Measurements from ENCODE around the gene NUB1.

NUB1 gene

DNA sequence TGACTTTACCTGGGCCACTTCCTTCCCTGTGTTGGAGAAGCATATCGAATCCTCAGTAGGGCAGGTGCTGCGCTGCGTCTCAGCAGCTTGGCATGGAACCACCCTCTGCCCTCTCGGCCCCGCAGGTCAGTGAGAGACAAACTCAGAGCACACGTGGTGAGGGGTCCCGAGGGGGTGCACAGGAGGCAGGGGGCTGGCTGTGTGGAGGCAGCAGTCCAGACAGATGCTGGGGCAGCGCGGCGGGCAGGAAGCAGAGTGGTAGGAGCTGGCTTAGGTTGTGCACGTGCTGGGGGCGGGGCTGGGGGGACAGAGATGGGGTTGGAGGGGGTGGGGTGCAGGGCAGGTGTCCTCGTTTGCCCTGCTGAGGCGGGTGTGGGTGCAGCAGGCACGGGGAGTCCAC lies 33.1 kb downstream of the NUB1 start:
- no peak overlapping the region for H3K4me3 ChIP-seq (ENCODE audit: low read depth, low read length)

DNA sequence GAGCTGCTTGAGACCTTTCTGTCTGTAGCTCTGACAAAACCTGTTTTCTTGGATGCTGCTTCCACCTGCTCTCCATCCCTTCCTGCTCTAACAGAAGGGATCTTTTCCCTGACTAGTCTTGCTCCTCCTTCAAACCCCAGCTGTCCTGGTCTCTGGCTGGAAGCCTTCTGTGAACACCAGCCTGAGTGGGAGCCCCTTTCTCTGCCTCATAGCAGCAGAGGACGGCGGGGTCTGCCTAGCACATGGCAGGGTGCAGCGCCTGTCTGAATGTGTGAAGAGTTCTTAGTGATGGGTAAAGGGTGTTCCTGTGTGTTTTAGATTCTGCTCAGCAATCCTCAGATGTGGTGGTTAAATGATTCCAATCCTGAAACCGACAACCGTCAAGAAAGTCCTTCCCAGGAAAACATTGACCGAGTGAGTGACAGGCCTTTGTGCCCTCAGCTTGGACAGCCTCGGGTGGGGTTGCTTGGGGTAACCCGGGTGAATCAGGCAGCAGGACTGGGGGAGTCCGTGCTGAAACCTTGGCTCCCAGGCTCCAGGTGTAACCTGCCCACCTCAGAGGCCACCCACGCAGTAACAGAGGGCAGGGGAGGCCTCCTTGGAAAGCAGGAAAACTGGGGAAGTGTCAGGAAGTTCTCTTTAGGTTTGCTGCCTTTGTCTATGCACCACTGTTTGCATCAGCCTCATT lies 34.1 kb downstream of the NUB1 start:
- no peak overlapping the region for H3K4me3 ChIP-seq (ENCODE audit: low read depth, low read length)

DNA sequence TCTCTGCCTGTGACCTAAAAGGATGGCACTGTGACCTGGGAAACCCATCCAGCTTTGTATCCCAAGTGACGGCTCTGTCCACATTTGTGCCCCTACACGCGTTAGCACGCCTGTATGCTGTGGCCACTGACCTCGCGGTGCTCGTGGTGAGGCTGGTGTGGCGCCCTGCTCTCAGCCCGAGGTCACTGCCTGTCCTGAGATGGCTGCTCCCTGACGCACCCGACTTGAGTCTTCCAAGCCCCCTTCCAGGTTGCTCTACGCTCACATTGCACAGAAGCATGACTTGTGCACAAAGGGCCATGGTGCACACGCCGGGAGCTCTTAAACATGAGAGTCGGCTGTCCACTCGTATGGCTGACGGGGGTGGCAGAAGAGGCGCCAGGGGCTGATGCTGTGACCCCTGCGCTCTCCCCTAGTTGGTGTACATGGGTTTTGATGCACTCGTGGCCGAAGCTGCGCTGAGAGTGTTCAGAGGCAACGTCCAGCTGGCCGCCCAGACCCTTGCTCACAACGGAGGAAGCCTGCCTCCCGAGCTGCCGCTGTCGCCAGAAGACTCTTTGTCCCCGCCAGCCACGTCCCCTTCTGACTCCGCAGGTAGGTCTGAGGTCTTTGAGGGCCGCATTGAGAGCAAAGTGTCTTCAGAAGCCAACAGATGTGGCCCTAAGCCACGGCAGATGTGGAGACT lies 34.7 kb downstream of the NUB1 start:
- H3K4me3 ChIP-seq (ENCODE audit: low read depth, low read length): no peak overlapping the region

DNA sequence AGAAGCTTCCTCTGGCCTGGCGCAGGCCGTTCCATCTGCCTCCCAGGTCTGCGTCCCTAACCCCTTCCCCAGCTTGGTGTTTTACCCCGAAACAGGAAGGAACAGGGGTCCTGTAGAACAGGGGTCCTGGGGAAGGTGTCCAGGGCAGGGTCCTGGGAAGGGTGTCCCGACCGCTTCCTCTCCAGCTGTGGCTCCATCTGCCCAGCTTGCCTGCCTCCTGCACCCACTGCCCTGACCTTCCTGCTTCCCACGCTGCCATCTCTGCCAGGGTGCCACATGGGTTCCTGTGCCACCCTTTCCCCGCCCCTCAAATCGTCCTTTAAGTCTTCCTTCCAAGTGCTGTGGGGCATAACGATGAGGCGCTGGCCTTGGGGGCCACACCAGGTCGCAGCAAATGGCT lies 35.8 kb downstream of the NUB1 start:
- no peak overlapping the region for H3K4me3 ChIP-seq (ENCODE audit: low read depth, low read length)

DNA sequence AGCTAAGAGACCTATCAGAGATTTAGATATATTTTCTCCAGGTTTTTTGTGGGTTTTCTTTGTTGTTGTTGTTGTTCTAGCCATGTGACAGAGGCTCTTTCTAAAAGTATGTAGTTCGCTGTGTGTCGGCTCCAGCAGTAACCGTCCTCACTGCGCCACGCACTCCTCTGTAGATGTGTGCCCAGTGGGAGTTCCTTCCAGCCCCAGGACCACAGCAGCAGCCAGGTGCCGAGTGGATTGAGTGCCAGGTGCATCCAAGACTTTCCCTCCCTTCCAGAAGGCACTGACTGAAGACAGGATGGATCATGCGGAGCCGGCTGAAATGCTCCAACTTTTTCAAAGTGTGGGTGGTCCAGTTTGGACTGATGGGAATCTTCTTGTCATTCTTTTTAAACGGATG lies 36.4 kb downstream of the NUB1 start:
- no peak overlapping the region for H3K4me3 ChIP-seq (ENCODE audit: low read depth, low read length)

DNA sequence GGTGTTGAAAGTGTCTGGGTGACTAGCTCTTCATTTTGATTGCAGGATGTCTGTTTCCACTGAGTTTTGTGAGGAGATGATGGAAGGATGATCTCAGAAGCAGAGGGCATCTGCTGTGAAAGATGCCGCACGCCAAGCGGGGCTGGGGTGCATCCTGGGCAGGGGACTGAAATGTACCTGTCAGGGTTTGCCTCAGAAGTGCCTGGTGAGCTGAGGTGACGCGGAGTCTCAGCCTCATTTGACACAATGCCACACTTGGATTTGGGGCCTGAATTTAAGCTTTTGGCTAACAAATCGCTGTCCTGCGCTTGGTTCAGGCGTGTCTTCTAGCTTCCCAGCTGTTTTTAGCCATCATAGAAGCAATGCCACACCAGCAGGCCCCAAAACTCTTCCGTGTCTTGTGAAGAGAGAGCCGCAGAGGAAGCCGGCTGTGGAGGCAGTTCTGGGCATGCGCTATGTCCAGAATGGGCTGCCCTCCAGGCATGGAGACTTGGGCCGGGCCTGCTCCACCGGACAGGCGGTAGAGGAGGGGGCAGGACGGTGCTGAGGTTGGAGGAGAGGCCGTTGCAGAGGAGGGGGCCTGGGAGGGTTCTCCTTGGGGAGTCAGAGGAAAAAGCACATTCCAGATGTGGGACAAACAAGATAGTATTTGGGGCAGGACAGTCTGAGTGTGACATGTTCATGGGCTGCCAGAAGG lies 37.0 kb downstream of the NUB1 start:
- H3K4me3 ChIP-seq (ENCODE audit: low read depth, low read length): no peak overlapping the region

DNA sequence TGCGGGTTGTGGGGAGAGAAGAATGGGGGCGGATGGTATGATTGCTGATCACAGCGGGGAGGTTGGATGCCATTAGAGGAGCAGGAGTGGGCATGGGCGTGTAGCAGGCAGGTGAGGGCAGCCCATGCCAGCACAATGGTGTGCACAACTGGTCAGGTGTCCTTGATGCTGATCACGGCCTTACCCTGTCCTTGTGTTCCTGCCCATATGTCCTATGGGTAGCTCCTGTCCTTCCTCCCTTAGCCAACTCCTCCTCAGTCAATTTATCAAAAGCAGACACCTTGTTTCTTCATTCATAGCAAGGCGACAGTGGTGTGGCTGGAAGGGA lies 37.5 kb downstream of the NUB1 start:
- no peak overlapping the region for H3K4me3 ChIP-seq (ENCODE audit: low read depth, low read length)

DNA sequence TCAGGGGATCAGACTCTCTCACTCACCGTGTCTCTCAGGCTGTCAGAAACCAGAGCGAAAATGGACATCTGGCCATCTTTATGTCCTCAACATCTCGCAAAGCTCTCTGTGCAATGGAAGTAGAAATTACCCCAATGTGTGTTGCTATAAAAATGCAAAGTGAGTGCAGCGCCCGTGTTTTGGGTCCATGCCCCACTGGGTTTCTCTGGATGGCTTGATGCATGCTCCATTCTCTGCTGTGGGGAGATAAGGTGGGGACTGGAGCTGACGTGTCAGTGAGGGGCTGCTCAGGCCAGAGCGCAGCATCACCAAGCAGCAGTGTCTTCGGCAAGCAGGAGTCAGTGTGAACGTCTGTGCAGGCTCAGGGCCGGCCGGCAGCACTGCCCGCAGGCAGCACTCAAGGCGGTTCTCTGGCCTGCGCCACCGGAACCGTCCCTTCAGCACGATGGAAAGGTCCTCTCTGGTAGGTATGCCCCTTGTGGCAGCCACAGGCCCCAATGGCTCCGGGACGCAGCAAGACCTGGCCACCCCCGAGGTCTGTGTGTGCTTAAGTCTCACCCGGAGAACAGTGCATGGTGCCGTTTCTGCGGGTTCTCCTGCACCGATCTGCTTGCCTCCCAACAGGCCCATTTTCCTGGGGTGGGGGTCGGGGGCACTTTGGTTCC lies 38.1 kb downstream of the NUB1 start:
- H3K4me3 ChIP-seq (ENCODE audit: low read depth, low read length): no peak overlapping the region

DNA sequence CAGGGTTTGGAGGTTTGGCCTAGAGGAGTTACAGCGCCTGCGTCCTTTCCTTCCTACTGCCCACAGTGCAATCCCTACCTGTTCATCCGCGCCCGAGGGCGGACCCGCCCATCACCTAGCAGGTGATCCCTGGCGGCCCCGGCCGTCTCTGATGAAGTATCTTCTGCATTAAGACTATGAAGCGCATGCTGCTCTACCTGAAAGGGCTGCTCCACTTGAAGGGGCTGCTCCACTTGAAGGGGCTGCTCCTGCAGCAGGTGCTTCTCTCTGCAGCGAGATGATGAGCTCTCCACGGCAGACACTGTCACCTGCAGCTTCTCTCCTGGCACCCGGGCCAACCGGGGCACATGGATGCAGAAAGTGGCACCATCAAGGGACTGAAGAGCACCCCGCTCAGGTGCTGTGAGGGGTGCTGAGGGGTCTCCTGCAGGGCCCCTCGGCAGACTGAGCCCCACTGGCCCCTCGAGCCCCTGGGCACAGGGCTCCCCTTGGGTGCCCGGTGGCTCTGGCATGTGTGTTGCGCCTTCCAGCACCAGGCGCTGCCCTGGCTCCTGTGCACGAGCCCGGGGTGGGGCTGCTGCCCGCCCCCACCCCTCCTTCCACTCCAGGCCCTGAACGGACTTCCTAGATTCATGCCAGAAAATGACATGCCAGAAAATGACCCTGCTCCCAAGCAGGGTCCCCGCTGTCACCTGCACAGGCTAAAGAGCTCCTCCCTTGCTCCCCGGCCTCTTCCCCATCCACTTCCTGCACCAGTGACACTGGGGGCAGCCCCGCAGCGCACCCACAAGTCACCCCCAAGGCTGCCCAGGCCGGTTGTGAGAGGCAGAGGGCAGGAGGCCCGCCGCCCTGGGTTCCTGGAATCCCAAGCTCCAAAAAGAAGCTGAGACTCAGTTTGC lies 38.8 kb downstream of the NUB1 start:
- no peak overlapping the region for H3K4me3 ChIP-seq (ENCODE audit: low read depth, low read length)

DNA sequence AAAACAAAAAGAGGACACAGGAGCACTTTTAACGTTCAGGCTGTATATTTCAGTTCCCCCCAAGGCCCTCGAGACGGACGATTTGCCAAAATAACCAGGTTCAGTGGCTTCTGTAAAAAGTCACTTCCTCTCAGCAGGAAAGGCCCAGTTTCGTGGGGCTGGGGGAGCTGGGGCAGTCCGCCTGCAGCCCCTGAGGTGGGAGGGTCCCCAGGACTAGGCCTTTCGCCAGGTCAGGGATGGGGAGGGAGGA lies 39.4 kb downstream of the NUB1 start:
- no peak overlapping the region for H3K4me3 ChIP-seq (ENCODE audit: low read depth, low read length)

DNA sequence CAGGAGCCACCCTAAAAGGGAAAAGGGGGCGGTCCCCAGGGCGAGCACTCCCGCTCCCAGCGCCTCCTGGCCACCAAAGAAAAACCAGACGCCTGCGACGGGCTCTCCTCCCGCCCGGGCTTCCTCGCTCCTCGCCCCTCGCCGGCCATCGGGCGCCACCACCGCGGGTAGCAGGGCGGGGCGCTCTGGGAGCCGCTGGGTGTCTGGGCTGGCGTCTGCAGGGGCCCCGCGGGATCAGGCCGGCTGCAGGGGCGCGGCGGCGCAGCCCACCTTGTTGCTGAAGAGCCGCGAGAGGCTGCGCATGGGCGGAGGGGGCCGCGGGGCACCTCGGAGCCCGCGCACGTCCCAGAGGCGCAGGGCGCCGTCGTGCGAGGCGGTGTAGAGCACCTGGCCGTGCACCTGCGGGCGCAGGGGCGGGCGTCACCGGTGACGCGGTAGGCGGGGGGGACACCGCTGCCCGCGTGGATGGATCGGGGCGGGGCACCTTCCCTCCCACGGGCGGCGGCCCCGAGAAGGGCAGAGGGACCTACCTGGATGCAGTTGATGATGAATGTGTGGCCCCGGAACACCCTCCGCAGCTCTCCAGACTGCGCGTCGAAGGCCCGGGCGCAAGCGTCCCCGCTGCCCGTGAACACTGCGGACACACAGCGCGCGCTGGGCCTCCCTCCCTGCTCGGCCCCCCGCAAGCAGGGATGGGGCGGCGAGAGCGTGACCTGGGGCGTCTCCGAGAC lies 39.9 kb downstream of the NUB1 start:
- no peak overlapping the region for H3K4me3 ChIP-seq (ENCODE audit: low read depth, low read length)

DNA sequence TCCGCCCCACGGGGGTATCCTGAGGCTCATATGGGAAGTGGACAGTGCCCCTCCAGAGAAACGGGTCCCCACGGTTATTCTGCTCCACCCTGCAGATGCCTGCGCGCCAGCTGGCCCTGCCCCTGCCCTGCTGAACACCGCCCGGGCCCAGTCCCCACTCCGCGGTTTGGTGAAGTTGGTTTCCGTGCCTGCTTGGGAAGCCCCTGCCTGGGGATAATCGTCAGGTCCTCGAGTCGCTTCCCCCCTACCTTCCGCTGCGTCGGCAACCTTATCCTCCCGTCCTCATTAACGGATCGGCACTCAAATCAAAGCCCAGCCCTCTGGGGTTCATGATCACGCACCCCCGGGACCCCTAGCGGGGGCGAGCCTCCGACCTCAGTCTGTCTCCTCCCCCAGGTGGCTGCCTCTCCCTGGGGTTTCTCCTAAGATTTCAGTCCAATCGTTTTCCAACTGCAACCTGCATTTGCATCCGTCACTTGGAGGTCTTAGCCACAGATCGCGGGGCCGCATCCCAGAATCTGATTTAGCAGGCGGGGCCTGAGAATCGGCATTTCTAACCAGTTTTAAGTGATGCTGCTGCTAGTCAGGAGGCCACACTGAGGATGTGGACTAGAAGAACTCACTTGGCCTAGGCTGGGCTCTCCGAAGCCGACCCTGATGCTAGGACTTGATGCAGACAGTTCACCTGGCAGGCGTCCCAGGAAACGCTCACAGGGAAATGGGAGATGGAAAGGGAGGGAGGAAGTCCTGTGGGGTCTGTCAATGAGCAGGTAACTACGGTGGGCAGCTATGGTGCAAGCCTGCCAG lies 40.7 kb downstream of the NUB1 start:
- H3K4me3 ChIP-seq (ENCODE audit: low read depth, low read length): no peak overlapping the region

DNA sequence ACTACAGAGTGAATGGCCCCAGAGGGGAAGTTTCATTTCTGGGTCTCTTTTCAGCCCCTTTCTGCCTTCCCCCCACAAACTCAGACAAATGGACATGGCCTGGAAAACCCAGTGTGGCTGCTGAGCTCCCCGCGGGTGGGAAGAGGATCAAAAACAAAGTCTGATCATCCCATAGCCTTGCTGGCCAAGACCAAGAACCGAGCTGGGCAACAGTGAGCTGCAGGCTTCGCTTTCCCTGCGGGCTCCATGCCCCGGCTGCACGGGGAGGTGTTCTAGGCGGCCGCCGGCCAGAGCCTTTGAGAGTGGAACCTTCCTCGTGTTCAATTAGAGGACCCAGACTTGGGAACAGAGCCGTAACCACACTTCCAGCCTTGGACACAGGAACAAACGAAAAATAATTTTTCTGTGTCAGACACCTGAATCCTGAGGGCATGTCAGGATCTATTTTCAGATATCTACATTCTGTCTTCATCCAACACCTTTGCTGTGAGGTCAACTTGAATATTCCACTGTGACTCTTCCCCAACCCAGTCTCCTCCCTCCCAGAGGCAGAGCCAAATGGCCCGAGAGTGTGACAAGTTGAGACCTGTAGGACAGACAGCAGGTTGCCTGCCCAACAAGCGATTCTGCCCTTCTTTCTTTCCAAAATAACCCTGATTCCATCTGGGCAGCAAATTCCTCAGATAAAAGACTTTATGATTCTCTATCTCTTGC lies 42.2 kb downstream of the NUB1 start:
- no peak overlapping the region for H3K4me3 ChIP-seq (ENCODE audit: low read depth, low read length)

DNA sequence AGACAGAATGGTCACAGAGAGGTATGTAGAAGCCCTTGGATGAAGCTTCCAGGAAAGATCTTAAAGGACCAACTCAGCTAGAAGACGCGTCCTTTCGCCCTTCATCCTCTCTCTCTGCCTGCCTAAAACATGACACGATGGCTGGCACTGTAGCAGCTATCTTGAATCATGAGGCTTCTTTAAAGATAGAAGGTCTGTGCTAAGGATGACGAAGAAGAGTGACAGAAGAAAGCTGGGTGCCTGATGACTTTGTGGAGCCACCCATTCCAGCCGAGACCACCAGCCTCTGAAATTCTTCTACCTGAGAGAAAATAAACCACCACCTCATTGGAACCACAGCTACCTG lies 42.7 kb downstream of the NUB1 start:
- H3K4me3 ChIP-seq (ENCODE audit: low read depth, low read length): no peak overlapping the region

DNA sequence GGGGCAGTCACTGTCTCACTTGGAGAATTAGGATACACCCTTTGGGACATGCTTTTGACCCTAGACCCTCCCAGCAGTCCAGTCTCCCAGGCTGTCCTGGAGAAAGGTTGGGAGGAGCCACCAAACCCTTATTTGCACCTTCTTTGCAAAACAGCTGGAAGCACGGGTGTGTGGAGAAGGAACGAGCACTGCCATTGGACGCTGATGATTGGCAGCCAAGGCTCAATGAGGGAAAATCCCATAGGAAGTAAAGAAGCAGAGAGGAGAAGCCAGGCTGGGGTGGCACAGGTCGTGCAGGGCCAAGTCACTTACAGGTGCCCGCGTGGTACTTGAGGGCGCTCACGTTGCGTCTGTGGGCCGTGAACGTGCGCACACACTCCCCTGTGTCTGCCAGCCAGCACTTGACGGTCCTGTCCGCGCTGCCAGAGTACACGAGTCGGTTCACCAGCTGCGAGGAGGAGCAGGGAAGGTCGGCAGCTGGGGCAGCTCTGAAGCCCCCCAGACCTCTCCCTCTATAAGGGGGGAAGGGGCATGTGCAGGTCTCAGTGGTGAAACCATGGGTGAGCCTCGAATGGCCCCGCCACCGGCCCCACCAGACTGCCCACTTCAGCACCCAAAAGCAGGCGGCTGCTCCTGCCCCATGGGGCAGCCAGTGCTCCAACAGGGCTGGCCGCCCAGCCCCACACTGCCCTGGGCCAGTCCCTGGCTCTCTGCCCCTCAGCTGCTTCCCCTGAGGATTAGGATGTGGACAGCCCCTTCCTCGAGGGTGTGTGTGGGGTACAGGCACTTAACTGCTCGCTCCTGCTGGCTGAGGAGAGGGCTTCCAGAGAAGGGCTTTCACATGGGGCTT lies 43.4 kb downstream of the NUB1 start:
- H3K4me3 ChIP-seq (ENCODE audit: low read depth, low read length): no peak overlapping the region

DNA sequence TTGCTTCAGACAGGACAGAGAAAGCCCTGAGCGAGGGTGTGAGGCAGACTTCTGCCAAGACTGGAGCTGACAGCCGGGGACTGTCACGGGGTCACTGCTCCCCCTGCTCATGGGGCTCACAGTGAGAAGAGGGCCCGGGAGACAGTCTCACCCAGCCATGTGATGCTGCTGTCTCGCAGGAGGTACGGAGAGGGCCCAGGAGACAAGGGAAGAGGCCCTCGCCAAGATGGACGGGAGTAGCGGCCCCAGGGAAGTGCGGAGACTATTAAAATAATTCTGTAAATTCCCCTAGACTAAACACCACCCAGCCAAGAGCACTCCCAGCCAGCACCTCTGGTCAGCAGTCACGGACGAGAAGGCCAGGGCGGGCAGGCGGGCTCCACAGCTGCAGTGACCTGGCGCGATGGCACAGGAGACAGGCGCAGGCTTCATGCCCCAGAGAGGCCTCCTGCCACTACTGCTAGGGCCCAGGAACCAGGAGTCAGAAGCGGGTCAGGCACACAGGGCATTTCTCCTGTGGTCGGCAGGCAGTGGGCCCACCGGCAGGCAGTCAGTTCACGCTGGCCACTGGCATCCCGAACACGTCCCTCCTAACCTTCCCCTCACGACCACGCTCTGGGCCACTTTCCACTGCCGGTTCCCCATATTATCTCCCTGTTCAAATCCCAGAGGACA lies 44.2 kb downstream of the NUB1 start:
- H3K4me3 ChIP-seq (ENCODE audit: low read depth, low read length): no peak overlapping the region

DNA sequence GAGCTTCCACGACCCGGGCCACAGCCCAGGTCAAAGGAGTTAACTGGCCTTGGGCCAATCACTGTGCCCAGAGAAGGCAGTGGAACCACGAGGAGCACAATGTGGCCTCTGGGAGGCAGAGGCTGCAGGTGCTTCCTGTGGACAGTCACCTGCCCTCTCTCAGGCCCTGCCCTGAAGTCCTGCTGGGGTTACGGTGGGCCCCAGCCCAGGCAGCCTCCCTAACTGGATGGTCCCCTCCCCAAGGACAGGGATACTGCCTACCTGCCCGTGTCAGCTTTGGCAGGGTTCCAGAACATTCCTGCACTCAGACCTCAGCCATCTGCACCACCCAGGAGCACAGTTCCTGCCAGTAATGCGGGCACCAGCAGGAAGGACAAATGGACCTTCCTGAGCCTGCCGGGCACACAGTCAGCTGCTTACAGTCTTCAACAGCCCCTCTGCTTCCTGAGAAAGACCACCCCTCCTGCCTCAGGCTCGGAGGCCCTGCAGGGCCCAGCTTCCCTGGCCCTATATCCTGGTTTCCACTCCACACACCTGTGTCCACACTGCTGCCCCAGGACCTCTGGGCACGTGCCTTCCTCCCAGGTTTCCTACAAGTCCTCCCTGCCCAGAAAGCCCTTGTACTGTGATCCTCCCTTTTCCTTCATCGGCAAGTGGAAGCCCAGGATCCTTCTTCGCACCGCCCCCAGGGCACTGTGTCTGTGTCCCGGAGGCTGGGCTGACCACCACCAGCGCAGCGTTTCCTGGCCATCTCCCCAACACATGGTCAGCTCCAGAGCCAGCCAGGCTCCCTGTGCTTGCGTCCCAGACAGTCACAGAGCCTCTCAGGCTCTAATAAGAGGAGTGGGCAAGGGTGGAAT lies 44.9 kb downstream of the NUB1 start:
- no peak overlapping the region for H3K4me3 ChIP-seq (ENCODE audit: low read depth, low read length)
